Measurements from ENCODE around the gene ATF5.

Gene ATF5

GRCh38 chr19:49929121-49929610, at the start of gene ATF5, which contains the start of gene NUP62:
Gene ATF5, plus strand, starts transcription at chr19:49929205. Its CDS starts 1,646 bp downstream, at chr19:49930851.
Gene NUP62, minus strand, starts transcription at chr19:49929504. Its CDS starts 19,697 bp downstream, at chr19:49909807.
- DNase-seq: no peak

- DNase-seq: no peak
These were observed 49.6 kb upstream of the ATF5 start for GRCh38 chr19:49879243-49879963.

- DNase-seq: no peak
These were observed 48.7 kb upstream of the ATF5 start for GRCh38 chr19:49880162-49880869.

- no peak for DNase-seq
These were observed 47.8 kb upstream of the ATF5 start for GRCh38 chr19:49881186-49881585.

- DNase-seq: no peak
These were observed 47.2 kb upstream of the ATF5 start for GRCh38 chr19:49881672-49882394.

- no peak for DNase-seq
These were observed 46.4 kb upstream of the ATF5 start for GRCh38 chr19:49882643-49883042.

- DNase-seq: no peak
These were observed 45.9 kb upstream of the ATF5 start for GRCh38 chr19:49883094-49883493.

GRCh38 chr19:49884109-49884508, 44.9 kb upstream of the ATF5 start:
- no peak for DNase-seq

GRCh38 chr19:49884760-49885159, 44.2 kb upstream of the ATF5 start:
- DNase-seq: no peak

GRCh38 chr19:49887037-49887664, 41.9 kb upstream of the ATF5 start:
- DNase-seq: no peak

- no peak for DNase-seq
These were observed 41.1 kb upstream of the ATF5 start for GRCh38 chr19:49887665-49888509.

- no peak for DNase-seq
These were observed 40.5 kb upstream of the ATF5 start for GRCh38 chr19:49888510-49888824.

- DNase-seq: no peak
These were observed 39.8 kb upstream of the ATF5 start for GRCh38 chr19:49889038-49889686.

GRCh38 chr19:49889687-49890348, 39.2 kb upstream of the ATF5 start:
- no peak for DNase-seq

GRCh38 chr19:49890349-49891311, 38.4 kb upstream of the ATF5 start:
- DNase-seq: no peak

GRCh38 chr19:49891393-49891792, 37.6 kb upstream of the ATF5 start:
- no peak for DNase-seq

GRCh38 chr19:49892716-49893115, 36.3 kb upstream of the ATF5 start:
- no peak for DNase-seq

- no peak for DNase-seq
These were observed 34.9 kb upstream of the ATF5 start for GRCh38 chr19:49894011-49894664.

- DNase-seq: no peak
These were observed 34.0 kb upstream of the ATF5 start for GRCh38 chr19:49894879-49895565.
